Activated gamma-delta T cell treated with anti-CD3 and anti-CD28 coated beads, Interleukin-2, amount 50 U/mL, for 16 hours (primary cell): ENCODE data around the gene OXT.
"Not testable (repeated sequence)": the region's sequence is repeated elsewhere in the genome, so short reads cannot be mapped to it uniquely, and the experiment has no call there.

ENCODE experiments used
- DNase-seq: peaks from one replicate; pipeline ENCODE4 v3.0.0-alpha.2; 2020; ENCODE audit warnings: low read depth

OXT gene

DNA sequence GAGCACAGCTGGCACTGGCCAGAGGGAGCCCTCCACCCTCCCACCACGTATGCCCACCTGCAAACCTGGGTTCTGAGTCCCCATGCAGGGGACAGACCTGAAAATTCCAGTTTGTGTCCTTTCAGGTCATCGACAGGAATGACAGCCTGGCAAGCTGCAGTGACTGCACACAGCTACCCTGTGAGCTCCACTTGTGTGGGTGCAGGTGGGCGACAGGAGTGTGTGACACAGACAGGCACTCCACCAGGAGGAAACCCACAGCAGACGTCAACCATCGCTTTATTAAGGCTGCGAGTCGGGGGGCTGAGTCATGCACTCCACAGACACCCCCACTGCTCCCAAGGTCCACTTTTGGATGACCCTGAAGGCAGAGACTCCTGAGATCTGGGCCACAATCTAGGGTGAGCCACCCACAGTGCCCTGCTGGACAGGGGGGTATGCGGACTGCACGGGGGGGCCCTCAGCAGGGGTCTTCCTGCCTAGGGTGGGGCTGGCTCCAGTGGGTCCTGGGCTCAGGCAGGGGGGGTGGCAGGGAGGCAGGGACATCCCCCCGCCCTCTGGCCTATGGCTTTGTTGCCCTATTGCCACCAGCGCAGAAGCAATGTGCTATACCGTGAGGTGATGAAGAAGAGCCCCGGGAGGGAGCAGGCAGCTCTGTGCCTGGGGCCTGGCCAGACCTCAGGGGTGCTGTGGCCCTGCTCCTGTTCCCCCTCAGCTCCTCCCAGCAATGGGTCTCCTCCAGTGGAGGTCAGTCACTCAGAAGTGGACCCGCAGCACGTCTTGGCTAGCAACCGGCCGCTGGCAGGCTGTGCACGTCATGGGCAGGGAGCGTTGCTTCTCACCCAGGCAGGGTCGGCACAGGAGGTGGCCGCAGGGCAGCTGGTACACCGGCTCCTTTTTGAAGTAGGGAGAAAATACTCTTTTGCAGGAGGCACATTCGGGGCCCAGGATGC, 38.2 kb downstream of the OXT start:
- no peak for DNase-seq

DNA sequence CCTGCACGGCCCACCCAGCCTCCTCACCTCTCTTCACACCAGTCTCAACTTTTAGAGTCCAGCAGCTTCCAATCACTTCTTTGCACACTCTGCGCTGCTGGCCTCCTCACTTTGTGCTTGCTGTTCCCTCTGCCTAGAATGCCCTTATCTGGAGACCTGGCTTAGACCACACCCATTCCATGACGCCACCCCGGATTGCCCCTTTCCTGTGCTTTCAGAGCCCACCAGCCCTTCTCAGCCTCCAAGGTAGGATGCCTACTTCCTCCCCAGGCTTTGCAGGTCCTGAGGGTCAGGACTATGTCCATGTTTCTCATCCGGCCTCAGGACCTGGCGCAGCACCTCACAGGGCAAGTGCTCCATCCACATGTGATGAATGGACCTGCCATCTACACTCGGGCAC, 40.1 kb downstream of the OXT start:
- no peak for DNase-seq

DNA sequence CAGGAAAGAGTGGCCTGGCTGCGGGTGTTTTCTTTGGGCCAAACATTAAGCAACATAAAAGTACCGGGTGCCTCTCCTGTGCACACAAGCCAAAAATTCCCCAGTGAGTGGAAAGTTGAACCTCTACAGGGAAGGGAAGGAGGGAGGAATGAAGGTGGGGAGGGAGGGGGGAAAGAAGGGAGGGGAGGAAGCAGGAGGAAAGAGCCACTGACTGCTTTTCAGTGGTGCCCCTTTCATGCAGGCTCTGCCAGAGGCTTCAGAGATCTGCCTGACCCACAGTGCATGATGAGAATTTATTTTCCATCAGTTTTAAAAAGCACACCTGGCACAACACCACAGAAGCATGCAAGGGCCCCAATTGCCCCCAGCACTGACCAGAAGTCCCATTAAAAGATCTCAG, 40.6 kb downstream of the OXT start:
- no peak for DNase-seq

DNA sequence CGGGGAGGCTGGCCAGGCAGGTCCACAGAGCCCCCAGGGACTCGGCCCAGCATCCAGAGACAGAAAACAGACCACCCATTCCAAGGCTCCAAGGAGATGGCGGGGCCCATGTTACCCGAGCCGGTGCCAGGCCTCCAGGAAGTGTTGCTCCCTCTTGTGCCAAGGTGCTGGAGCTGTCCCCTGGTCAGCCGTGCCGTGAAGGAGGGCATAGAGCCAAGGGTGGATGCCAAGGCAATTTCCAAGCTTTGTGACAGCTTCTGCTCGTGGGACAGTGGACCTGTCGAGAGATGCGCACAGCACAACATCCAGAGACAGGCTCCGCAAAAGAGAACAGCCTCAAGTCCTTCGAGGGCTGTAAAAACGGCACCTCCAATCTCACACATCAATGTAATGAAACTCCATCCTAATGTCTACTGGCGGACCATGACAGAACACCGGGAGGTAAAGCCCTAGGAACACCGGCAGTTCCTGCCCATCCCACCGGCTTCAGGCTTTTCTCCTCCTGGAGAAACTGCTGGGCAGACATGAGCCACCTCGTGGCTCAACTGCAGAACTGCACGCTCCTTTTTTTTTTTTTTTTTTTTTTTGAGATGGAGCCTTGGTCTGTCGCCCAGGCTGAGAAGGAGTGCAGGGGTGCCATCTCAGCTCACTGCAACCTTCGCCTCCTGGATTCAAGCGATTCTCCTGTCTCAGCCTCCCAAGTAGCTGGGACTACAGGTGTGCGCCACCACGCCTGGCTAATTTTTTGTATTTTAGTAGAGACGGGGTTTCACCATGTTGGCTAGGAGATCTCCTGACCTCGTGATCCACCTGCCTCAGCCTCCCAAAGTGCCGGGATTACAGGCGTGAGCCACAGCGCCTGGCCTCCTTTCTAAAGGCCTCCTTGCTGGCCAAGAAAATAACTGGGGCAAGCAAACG, 44.0 kb downstream of the OXT start:
- DNase-seq = no peak

DNA sequence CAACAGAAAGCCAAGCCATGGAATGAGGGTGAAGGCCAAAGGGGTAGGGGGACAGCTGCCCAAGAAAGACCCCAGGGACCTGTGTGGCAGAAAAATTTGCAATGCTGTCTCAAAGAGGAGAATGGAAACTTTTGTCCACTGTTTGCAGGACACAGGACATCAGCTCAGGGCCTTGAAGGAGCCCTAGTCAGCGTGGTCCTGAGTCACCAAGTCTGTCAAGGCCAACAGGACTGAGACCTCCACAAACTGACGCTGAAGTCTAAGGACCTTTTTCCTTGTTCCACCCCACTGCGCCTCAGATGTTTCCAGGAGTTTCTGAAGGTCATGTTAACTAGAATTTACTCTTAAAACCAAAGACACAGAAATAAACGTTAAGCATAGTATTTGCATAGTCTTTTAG, 44.9 kb downstream of the OXT start:
- no peak for DNase-seq

DNA sequence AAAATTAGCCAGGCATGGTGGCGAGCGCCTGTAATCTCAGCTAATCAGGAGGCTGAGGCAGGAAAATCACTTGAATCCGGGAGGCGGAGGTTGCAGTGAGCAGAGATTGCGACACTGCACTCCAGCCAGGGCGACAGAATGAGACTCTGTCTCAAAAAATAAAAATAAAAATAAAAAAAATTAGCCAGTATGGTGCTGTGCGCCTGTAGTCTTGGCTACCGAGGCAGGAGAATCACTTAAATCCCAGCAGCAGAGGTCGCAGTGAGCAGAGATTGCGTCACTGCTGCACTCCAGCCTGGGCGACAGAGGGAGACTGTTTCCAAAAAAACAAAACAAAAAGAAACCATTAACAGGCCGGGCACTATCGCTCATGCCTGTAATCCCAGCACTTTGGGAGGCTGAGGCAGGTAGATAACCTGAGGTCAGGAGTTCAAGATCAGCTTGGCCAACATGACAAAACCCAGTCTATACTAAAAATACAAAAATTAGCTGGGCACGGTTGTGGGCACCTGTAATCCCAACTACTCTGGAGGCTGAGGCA, 46.5 kb downstream of the OXT start:
- not testable (repeated sequence) for DNase-seq

DNA sequence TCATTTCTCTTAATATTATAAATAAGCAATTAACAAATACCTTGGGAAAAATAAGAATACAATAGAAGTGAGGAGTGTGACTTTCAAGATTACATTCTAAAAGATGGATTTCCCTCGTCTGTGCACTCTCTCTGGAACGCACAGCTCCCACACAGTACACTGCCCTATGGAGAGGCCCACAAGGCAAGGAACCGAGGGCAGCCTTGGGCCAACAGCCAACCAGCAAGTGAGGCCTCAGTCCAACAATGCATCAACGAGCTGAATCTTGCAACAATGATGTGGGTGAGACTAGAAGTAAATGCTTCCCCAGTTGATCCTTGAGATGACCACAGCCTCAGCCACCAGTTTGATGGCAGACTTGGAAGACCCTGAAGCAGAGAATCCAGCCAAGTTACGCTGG, 47.6 kb downstream of the OXT start:
- DNase-seq = no peak

DNA sequence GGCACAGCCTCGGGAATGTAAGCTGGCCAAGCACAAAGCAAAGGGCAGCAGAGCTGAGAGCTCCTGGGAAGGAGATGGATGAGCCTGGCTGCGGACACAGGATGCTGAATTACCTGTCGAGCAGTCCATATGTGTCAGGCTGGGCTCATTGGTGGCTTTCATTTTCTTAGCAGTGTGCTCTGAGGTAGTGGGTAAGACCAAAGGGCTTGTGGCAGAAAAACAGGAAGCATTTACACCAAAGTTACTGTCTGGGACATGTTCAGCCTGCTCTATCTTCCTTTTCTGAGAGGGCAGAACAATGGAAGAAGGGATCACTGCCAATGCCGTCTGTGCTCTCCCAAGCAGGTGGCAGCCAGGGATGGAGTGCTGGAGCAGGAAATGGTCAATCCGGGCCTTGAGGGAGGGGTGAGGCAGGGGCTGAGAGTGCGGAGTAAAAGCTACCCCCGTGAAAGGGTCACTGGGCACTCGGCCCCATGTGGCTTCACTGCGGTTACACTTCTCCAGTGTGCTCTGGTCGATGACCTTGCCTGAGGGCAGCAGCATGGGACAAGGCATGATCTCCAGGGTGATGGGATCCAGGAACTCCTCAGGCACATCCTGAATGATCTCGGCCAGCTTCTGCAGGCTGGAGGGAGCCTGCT, 50.0 kb downstream of the OXT start:
- no peak for DNase-seq
